HCT116 (cell line): ENCODE measurements around the gene PPDPF. TPM values are rescaled to one million over a fixed set of nuclear protein-coding genes. Genes with fewer than 3 reads are reported as not detected.

Experiments
- ATAC-seq: fragments of 200-7000 bp; cut with Tn5 transposase; 2 replicates; pipeline ENCODE4 v1.9.1; 2020; ENCODE audit warnings: mild to moderate bottlenecking, moderate library complexity
- BruUV-seq: library from RNA; stranded (reverse); fragments of 400-500 nt; replicated peaks from 2 replicates; lab custom pipeline; 2021; lab: Mats Ljungman, UMichigan
- CTCF ChIA-PET: fragments of 300-600 bp; sonication (Branson Sonifier 250); formaldehyde crosslinking; loops from one replicate; lab custom pipeline; 2021; ENCODE audit warnings: antibody characterized with exemption; lab: Charles Lee
- POLR2A ChIA-PET: fragments of 300-600, 350-600 bp; sonication (Branson Sonifier 250); formaldehyde crosslinking; loops from one replicate; lab custom pipeline; 2021; ENCODE audit warnings: antibody characterized with exemption; lab: Charles Lee
- RAD21 ChIA-PET, 2 experiments: fragments of 300-600 bp; sonication (Branson Sonifier 250); formaldehyde crosslinking; loops; one replicate each; lab custom pipeline; 2023; ENCODE audit warnings: low total read pairs in 2 of 2; ENCODE audit not compliant: uncharacterized antibody in 2 of 2, unreplicated experiment in 2 of 2, low non-redundant PET in 1 of 2; lab: Charles Lee
- DNase-seq: peaks from one replicate; pipeline ENCODE4 v3.0.0-alpha.2; 2010; ENCODE audit warnings: low read depth, low spot score
- H2AFZ ChIP-seq: fragments of 200-600 bp; shearing (Covaris generic), sonication (generic); 2 replicates; pipeline ENCODE4 v1.6.1; 2017; ENCODE audit warnings: low read depth, mixed run types, mixed read lengths, antibody characterized with exemption, low read length; ENCODE audit not compliant: poor library complexity, severe bottlenecking
- H3K27ac ChIP-seq: 2 replicates; pipeline ENCODE4 v1.5.1; 2012; ENCODE audit warnings: low read depth, low read length
- H3K27me3 ChIP-seq: fragments of 200-600 bp; sonication (generic); 2 replicates; pipeline ENCODE4 v1.6.1; 2016; ENCODE audit warnings: mixed run types, low read length, mixed read lengths; ENCODE audit not compliant: insufficient read depth
- H3K36me3 ChIP-seq, 2 experiments: fragments of 200-500 bp in 1 of 2; fragments of 200-600 bp in 1 of 2; sonication (Bioruptor generic) in 1 of 2; sonication (generic) in 1 of 2; 2 replicates each; pipeline versions ENCODE4 v1.5.1 to v1.6.1; 2014 to 2016; ENCODE audit warnings: low read length in 2 of 2, inconsistent platforms in 1 of 2, mixed read lengths in 1 of 2, mixed run types in 1 of 2; ENCODE audit not compliant: insufficient read depth in 2 of 2, control insufficient read depth in 1 of 2
- H3K4me1 ChIP-seq, 2 experiments: fragments of 200-600 bp in 1 of 2; sonication (generic) in 1 of 2; 2 replicates each; pipeline versions ENCODE4 v1.5.1 to v1.6.1; 2012 to 2017; ENCODE audit warnings: low read length in 2 of 2, inconsistent platforms in 1 of 2, mild to moderate bottlenecking in 1 of 2, mixed read lengths in 1 of 2, mixed run types in 1 of 2, moderate library complexity in 1 of 2; ENCODE audit not compliant: insufficient read depth in 2 of 2, control insufficient read depth in 1 of 2
- H3K4me2 ChIP-seq: fragments of 200-600 bp; sonication (generic); 2 replicates; pipeline ENCODE4 v1.6.1; 2017; ENCODE audit warnings: mixed run types, low read length, mixed read lengths
- H3K4me3 ChIP-seq, 2 experiments: fragments of 200-600 bp in 1 of 2; sonication (generic) in 1 of 2; replicated peaks in 1 of 2; 2 replicates each; pipeline ENCODE4 v1.5.1; 2011 to 2016; ENCODE audit warnings: low read length in 2 of 2, control low read depth in 1 of 2, low read depth in 1 of 2, mild to moderate bottlenecking in 1 of 2, mixed read lengths in 1 of 2, mixed run types in 1 of 2
- H3K79me2 ChIP-seq: fragments of 200-600 bp; sonication (generic); 2 replicates; pipeline ENCODE4 v1.6.1; 2017; ENCODE audit warnings: mild to moderate bottlenecking, mixed run types, low read length, moderate library complexity, mixed read lengths; ENCODE audit not compliant: insufficient read depth
- H3K9ac ChIP-seq: fragments of 200-600 bp; sonication (generic); 2 replicates; pipeline ENCODE4 v1.6.1; 2016; ENCODE audit warnings: low read length, mixed read lengths
- H3K9me2 ChIP-seq: fragments of 200-600 bp; sonication (generic), shearing (Covaris generic); 2 replicates; pipeline ENCODE4 v1.6.1; 2017; ENCODE audit warnings: mixed run types, mild to moderate bottlenecking, moderate library complexity; ENCODE audit not compliant: insufficient read depth
- H3K9me3 ChIP-seq, 2 experiments: fragments of 200-500 bp in 1 of 2; fragments of 200-600 bp in 1 of 2; sonication (Bioruptor generic) in 1 of 2; sonication (generic) in 1 of 2; 2 replicates each; pipeline ENCODE4 v1.6.1; 2014 to 2017; ENCODE audit warnings: low read length in 2 of 2, mixed read lengths in 2 of 2, inconsistent platforms in 1 of 2, low read depth in 1 of 2, mild to moderate bottlenecking in 1 of 2, mixed run types in 1 of 2, moderate library complexity in 1 of 2; ENCODE audit not compliant: control insufficient read depth in 1 of 2, insufficient read depth in 1 of 2
- H4K20me1 ChIP-seq: fragments of 200-600 bp; sonication (generic), shearing (Covaris generic); 2 replicates; pipeline ENCODE4 v1.6.1; 2017; ENCODE audit warnings: mixed run types, mild to moderate bottlenecking, moderate library complexity; ENCODE audit not compliant: insufficient read depth
- CBX3 ChIP-seq: IDR thresholded peaks from 2 replicates; pipeline ENCODE4 v1.6.1; 2012; ENCODE audit warnings: low read depth
- CEBPB ChIP-seq: IDR thresholded peaks from 2 replicates; pipeline ENCODE4 v1.6.1; 2012; ENCODE audit warnings: low read depth
- EGR1 ChIP-seq: IDR thresholded peaks from 2 replicates; pipeline ENCODE4 v1.6.1; 2012; ENCODE audit warnings: low read depth
- ELF1 ChIP-seq: IDR thresholded peaks from 2 replicates; pipeline ENCODE4 v1.6.1; 2012; ENCODE audit warnings: low read depth, borderline replicate concordance
- POLR2A ChIP-seq: IDR thresholded peaks from 2 replicates; pipeline ENCODE4 v1.7.0; 2011; ENCODE audit warnings: borderline replicate concordance; ENCODE audit not compliant: insufficient read depth, insufficient read length; ENCODE audit errors: extremely low read depth
- POLR2AphosphoS5 ChIP-seq: IDR thresholded peaks from 2 replicates; pipeline ENCODE4 v1.6.1; 2011; ENCODE audit warnings: mild to moderate bottlenecking, low read depth, low read length, moderate library complexity
- RAD21 ChIP-seq: IDR thresholded peaks from 2 replicates; pipeline ENCODE4 v1.6.1; 2012; ENCODE audit warnings: low read depth, mild to moderate bottlenecking
- SIN3A ChIP-seq: IDR thresholded peaks from 2 replicates; pipeline ENCODE4 v1.6.1; 2012; ENCODE audit warnings: low read depth
- SP1 ChIP-seq: IDR thresholded peaks from 2 replicates; pipeline ENCODE4 v1.6.1; 2012; ENCODE audit warnings: low read depth
- ZFX ChIP-seq: fragments of 450-650 bp; IDR thresholded peaks from 2 replicates; pipeline ENCODE4 v1.6.1; 2017
- ZNF274 ChIP-seq: fragments of 200-500 bp; sonication (Bioruptor generic); IDR thresholded peaks from 2 replicates; pipeline ENCODE4 v1.6.1; 2014; ENCODE audit warnings: mild to moderate bottlenecking, low read depth, low read length, inconsistent platforms
- intact Hi-C: fragments of 100-400 bp; cut with micrococcal nuclease; formaldehyde crosslinking; loops from 2 replicates; pipeline ENCODE4 v1.10.0; 2022
- total RNA-seq: library from RNA; stranded (reverse); gene quantifications from one replicate; pipeline ENCODE4 v1.2.1, GENCODE V29; 2021; ENCODE audit not compliant: unreplicated experiment
- TF ChIP-seq, protein P1 (sequence below): IDR thresholded peaks from 2 replicates; pipeline ENCODE4 v1.6.1; 2012; ENCODE audit warnings: low read depth

The PPDPF gene
- total RNA-seq, 1 experiment from 2014 or later: 346 TPM

DNA sequence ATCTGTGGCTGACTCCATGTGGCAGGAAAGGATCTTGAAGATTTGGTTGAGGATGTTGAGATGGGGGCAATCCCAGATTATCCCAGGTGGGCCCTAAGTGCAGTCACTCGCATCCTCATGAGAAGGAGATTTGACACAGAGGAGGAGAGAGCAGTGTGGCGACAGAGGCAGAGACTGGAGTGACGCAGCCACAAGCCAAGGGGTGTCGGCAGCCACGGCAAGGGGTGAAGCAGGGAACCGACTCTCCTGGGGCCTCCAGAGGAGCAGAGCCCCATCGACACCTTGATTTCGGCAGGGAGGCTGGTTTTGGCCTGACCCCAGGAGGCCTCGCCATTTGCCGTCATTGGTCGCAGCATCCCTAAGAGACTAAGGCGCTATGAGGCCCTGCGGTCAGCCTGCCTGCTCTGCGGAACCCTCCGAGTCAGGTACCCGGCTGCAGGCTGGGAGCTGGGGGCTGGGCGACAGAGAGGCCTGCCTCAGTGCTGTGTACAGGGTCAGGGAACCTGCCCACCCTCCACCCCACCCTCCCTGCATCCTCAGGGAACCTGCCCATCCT is 34.2 kb upstream of the PPDPF start:
- RAD21 ChIA-PET: no interaction called here
- BruUV-seq: no TSS peak

More for the DNA sequence above, 34.2 kb upstream of the PPDPF start:
- peaks cover 21 to 55% of the 10 kb centered on the region in 2 experiments for H3K4me1 ChIP-seq
- ChIA-PET CTCF (no interaction called here), POLR2A (no interaction called here)
- H3K4me3 ChIP-seq: no peak overlapping the region
- intact Hi-C loops: no loop called here
- peak; percentile 13; the same call in 1 of the 2 replicates for ATAC-seq
- H3K4me2 ChIP-seq: no peak overlapping the region
- H3K9me2 ChIP-seq: no peaks in the 10 kb centered on the region
- H3K9me3 ChIP-seq: no peaks in the 10 kb centered on the region
- H3K27me3 ChIP-seq: no peaks in the 10 kb centered on the region
- H3K9ac ChIP-seq: no peak overlapping the region
- no peak; the same call in 1 of the 2 replicates for TF ChIP-seq POLR2AphosphoS5
- TF ChIP-seq, protein P1, sequence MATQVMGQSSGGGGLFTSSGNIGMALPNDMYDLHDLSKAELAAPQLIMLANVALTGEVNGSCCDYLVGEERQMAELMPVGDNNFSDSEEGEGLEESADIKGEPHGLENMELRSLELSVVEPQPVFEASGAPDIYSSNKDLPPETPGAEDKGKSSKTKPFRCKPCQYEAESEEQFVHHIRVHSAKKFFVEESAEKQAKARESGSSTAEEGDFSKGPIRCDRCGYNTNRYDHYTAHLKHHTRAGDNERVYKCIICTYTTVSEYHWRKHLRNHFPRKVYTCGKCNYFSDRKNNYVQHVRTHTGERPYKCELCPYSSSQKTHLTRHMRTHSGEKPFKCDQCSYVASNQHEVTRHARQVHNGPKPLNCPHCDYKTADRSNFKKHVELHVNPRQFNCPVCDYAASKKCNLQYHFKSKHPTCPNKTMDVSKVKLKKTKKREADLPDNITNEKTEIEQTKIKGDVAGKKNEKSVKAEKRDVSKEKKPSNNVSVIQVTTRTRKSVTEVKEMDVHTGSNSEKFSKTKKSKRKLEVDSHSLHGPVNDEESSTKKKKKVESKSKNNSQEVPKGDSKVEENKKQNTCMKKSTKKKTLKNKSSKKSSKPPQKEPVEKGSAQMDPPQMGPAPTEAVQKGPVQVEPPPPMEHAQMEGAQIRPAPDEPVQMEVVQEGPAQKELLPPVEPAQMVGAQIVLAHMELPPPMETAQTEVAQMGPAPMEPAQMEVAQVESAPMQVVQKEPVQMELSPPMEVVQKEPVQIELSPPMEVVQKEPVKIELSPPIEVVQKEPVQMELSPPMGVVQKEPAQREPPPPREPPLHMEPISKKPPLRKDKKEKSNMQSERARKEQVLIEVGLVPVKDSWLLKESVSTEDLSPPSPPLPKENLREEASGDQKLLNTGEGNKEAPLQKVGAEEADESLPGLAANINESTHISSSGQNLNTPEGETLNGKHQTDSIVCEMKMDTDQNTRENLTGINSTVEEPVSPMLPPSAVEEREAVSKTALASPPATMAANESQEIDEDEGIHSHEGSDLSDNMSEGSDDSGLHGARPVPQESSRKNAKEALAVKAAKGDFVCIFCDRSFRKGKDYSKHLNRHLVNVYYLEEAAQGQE: no peak
- TF ChIP-seq CBX3: no peak
- no peak for TF ChIP-seq RAD21
- TF ChIP-seq ZNF274: no peak
- TF ChIP-seq CEBPB: no peak
- no peak for TF ChIP-seq SP1
- no peak for TF ChIP-seq POLR2A
- TF ChIP-seq EGR1: no peak
- no peak for TF ChIP-seq SIN3A
- TF ChIP-seq ELF1: no peak
- TF ChIP-seq ZFX: no peak
- TF ChIP-seq, all 23 proteins: peak for 0
- DNase-seq: no peak
- Histone ChIP-seq H4K20me1 (no peaks in the 10 kb centered on the region), H2AFZ (no peak overlapping the region), H3K27ac (no peak overlapping the region), H3K79me2 (no peaks in the 10 kb centered on the region), H3K36me3 (peaks cover 11 to 23% of the 10 kb centered on the region in 2 experiments)
